ENCODE data around the gene GSS.

The GSS gene

GRCh38 chr20:35000311-35000921 is 44.8 kb upstream of the GSS start:
- Histone ChIP-seq H3K4me1 (no peaks in the 10 kb centered on the region), H3K27ac (no peak overlapping the region), H3K36me3 (peaks cover 99% of the 10 kb centered on the region), H3K4me2 (no peak overlapping the region), H4K20me1 (peaks cover 59% of the 10 kb centered on the region), H3K9me3 (no peaks in the 10 kb centered on the region), H3K4me3 (no peak overlapping the region), H3K9ac (no peak overlapping the region), H3K27me3 (no peaks in the 10 kb centered on the region)
- TF ChIP-seq Cebpa-rat (IDR thresholded peaks at IDR 0.05), result no peak

GRCh38 chr20:34999782-35000181 is 44.2 kb upstream of the GSS start:
- H3K9me3 ChIP-seq, result no peaks in the 10 kb centered on the region
- H3K4me2 ChIP-seq, result no peak overlapping the region
- TF ChIP-seq Cebpa-rat (IDR thresholded peaks at IDR 0.05), result no peak
- H3K4me1 ChIP-seq, result no peaks in the 10 kb centered on the region
- H3K27ac ChIP-seq, result no peak overlapping the region
- peaks cover 99% of the 10 kb centered on the region for H3K36me3 ChIP-seq
- H3K27me3 ChIP-seq, result no peaks in the 10 kb centered on the region
- H3K9ac ChIP-seq, result no peak overlapping the region
- H4K20me1 ChIP-seq, result peaks cover 55% of the 10 kb centered on the region
- H3K4me3 ChIP-seq, result no peak overlapping the region

- H3K4me2 ChIP-seq, result no peak overlapping the region
- H3K36me3 ChIP-seq, result peaks cover 99% of the 10 kb centered on the region
- no peak overlapping the region for H3K27ac ChIP-seq
- no peak overlapping the region for H3K4me3 ChIP-seq
- peaks cover 56% of the 10 kb centered on the region for H4K20me1 ChIP-seq
- no peaks in the 10 kb centered on the region for H3K9me3 ChIP-seq
- no peaks in the 10 kb centered on the region for H3K27me3 ChIP-seq
- TF ChIP-seq Cebpa-rat (IDR thresholded peaks at IDR 0.05), result no peak
- H3K4me1 ChIP-seq, result no peaks in the 10 kb centered on the region
- H3K9ac ChIP-seq, result no peak overlapping the region
These were observed 43.4 kb upstream of the GSS start for GRCh38 chr20:34999021-34999451.

- no peak for TF ChIP-seq Cebpa-rat (IDR thresholded peaks at IDR 0.05)
- no peaks in the 10 kb centered on the region for H3K27me3 ChIP-seq
- no peak overlapping the region for H3K4me2 ChIP-seq
- no peaks in the 10 kb centered on the region for H3K4me1 ChIP-seq
- H3K4me3 ChIP-seq, result no peak overlapping the region
- no peak overlapping the region for H3K27ac ChIP-seq
- peaks cover 58% of the 10 kb centered on the region for H4K20me1 ChIP-seq
- H3K9me3 ChIP-seq, result no peaks in the 10 kb centered on the region
- H3K36me3 ChIP-seq, result peaks cover 99% of the 10 kb centered on the region
- no peak overlapping the region for H3K9ac ChIP-seq
These were observed 42.8 kb upstream of the GSS start for GRCh38 chr20:34998331-34998950.

GRCh38 chr20:34997774-34998173 is 42.2 kb upstream of the GSS start:
- Histone ChIP-seq H3K27ac (no peak overlapping the region), H3K4me2 (no peak overlapping the region), H3K27me3 (no peaks in the 10 kb centered on the region), H4K20me1 (peaks cover 60% of the 10 kb centered on the region), H3K9ac (no peak overlapping the region), H3K4me3 (no peak overlapping the region), H3K4me1 (no peaks in the 10 kb centered on the region), H3K9me3 (no peaks in the 10 kb centered on the region), H3K36me3 (peaks cover 99% of the 10 kb centered on the region)
- no peak for TF ChIP-seq Cebpa-rat (IDR thresholded peaks at IDR 0.05)

GRCh38 chr20:34997131-34997561 is 41.5 kb upstream of the GSS start:
- H3K27ac ChIP-seq, result no peak overlapping the region
- H3K4me3 ChIP-seq, result no peak overlapping the region
- H4K20me1 ChIP-seq, result peaks cover 53% of the 10 kb centered on the region
- H3K9me3 ChIP-seq, result no peaks in the 10 kb centered on the region
- TF ChIP-seq Cebpa-rat (IDR thresholded peaks at IDR 0.05), result no peak
- H3K4me1 ChIP-seq, result no peaks in the 10 kb centered on the region
- no peaks in the 10 kb centered on the region for H3K27me3 ChIP-seq
- H3K36me3 ChIP-seq, result peaks cover 94% of the 10 kb centered on the region
- H3K9ac ChIP-seq, result no peak overlapping the region
- no peak overlapping the region for H3K4me2 ChIP-seq

- Histone ChIP-seq H3K4me1 (no peaks in the 10 kb centered on the region), H3K27me3 (no peaks in the 10 kb centered on the region), H4K20me1 (peaks cover 47% of the 10 kb centered on the region), H3K4me2 (no peak overlapping the region), H3K4me3 (no peak overlapping the region), H3K9me3 (no peaks in the 10 kb centered on the region), H3K36me3 (peaks cover 86% of the 10 kb centered on the region), H3K9ac (no peak overlapping the region), H3K27ac (no peak overlapping the region)
- TF ChIP-seq Cebpa-rat (IDR thresholded peaks at IDR 0.05), result no peak
These were observed 40.8 kb upstream of the GSS start for GRCh38 chr20:34996243-34997028.

- H3K4me1 ChIP-seq, result no peaks in the 10 kb centered on the region
- TF ChIP-seq Cebpa-rat (IDR thresholded peaks at IDR 0.05), result no peak
- no peak overlapping the region for H3K4me2 ChIP-seq
- H4K20me1 ChIP-seq, result peaks cover 40% of the 10 kb centered on the region
- H3K27me3 ChIP-seq, result no peaks in the 10 kb centered on the region
- H3K4me3 ChIP-seq, result no peak overlapping the region
- H3K9me3 ChIP-seq, result no peaks in the 10 kb centered on the region
- no peak overlapping the region for H3K27ac ChIP-seq
- peaks cover 82% of the 10 kb centered on the region for H3K36me3 ChIP-seq
- no peak overlapping the region for H3K9ac ChIP-seq
These were observed 40.1 kb upstream of the GSS start for GRCh38 chr20:34995696-34996095.

GRCh38 chr20:34995192-34995591 is 39.6 kb upstream of the GSS start:
- H3K27me3 ChIP-seq, result no peaks in the 10 kb centered on the region
- H3K9ac ChIP-seq, result no peak overlapping the region
- H3K4me3 ChIP-seq, result no peak overlapping the region
- no peaks in the 10 kb centered on the region for H3K4me1 ChIP-seq
- H3K36me3 ChIP-seq, result peaks cover 79% of the 10 kb centered on the region
- H3K9me3 ChIP-seq, result no peaks in the 10 kb centered on the region
- H4K20me1 ChIP-seq, result peaks cover 35% of the 10 kb centered on the region
- no peak overlapping the region for H3K4me2 ChIP-seq
- no peak overlapping the region for H3K27ac ChIP-seq
- TF ChIP-seq Cebpa-rat (IDR thresholded peaks at IDR 0.05), result no peak

GRCh38 chr20:34994509-34995131 is 39.0 kb upstream of the GSS start:
- Histone ChIP-seq H3K9me3 (no peaks in the 10 kb centered on the region), H3K36me3 (peaks cover 74% of the 10 kb centered on the region), H3K4me1 (no peaks in the 10 kb centered on the region), H4K20me1 (peaks cover 30% of the 10 kb centered on the region), H3K9ac (no peak overlapping the region), H3K4me3 (no peak overlapping the region), H3K27me3 (no peaks in the 10 kb centered on the region), H3K27ac (no peak overlapping the region), H3K4me2 (no peak overlapping the region)
- TF ChIP-seq Cebpa-rat (IDR thresholded peaks at IDR 0.05), result no peak

All from BLaER1 (cell line).